Fibroblast of lung (primary cell): ENCODE measurements around the gene CNTNAP3. TPM values are rescaled to one million over a fixed set of nuclear protein-coding genes. Genes with fewer than 3 reads are reported as not detected.
A peak's percentile ranks its signal among the peaks of the same experiment; 100 is the strongest.
"Not testable (repeated sequence)": the region's sequence is repeated elsewhere in the genome, so short reads cannot be mapped to it uniquely, and the experiment has no call there.

Source experiments
- DNase-seq, 2 donors: peaks; one replicate each; pipeline versions ENCODE4 v3.0.0 to v3.0.0-alpha.2; 2010; ENCODE audit warnings: low read depth in 2 of 2
- H2AFZ ChIP-seq: 2 replicates; pipeline ENCODE4 v1.5.1; 2012; ENCODE audit warnings: low read length, control low read depth, inconsistent platforms
- H3K27ac ChIP-seq: 2 replicates; pipeline ENCODE4 v1.5.1; 2011; ENCODE audit warnings: low read length, control low read depth; ENCODE audit not compliant: insufficient read depth
- H3K27me3 ChIP-seq: 2 replicates; pipeline ENCODE4 v1.5.1; 2011; ENCODE audit warnings: mild to moderate bottlenecking, low read length; ENCODE audit not compliant: control insufficient read depth, insufficient read depth
- H3K36me3 ChIP-seq: 2 replicates; pipeline ENCODE4 v1.5.1; 2011; ENCODE audit warnings: low read length; ENCODE audit not compliant: control insufficient read depth, insufficient read depth
- H3K4me1 ChIP-seq: 2 replicates; pipeline ENCODE4 v1.5.1; 2011; ENCODE audit warnings: low read length; ENCODE audit not compliant: control insufficient read depth, insufficient read depth; ENCODE audit errors: extremely low read depth
- H3K4me2 ChIP-seq: 2 replicates; pipeline ENCODE4 v1.5.1; 2011; ENCODE audit warnings: low read length, control low read depth; ENCODE audit not compliant: insufficient read depth; ENCODE audit errors: extremely low read depth
- H3K4me3 ChIP-seq, 4 experiments: fragments of 200-600 bp in 1 of 4; sonication (generic) in 1 of 4; replicated peaks in 1 of 4; 2 replicates each; pipeline ENCODE4 v1.5.1; 2011 to 2016; ENCODE audit warnings: low read length in 4 of 4, low read depth in 3 of 4, mild to moderate bottlenecking in 3 of 4, control low read depth in 2 of 4, inconsistent platforms in 1 of 4, mixed read lengths in 1 of 4; ENCODE audit not compliant: insufficient read depth in 1 of 4; ENCODE audit errors: control extremely low read depth in 1 of 4
- H3K79me2 ChIP-seq: 2 replicates; pipeline ENCODE4 v1.5.1; 2012; ENCODE audit warnings: mild to moderate bottlenecking, low read length, inconsistent platforms; ENCODE audit not compliant: control insufficient read depth, insufficient read depth
- H3K9ac ChIP-seq: 2 replicates; pipeline ENCODE4 v1.5.1; 2011; ENCODE audit warnings: mild to moderate bottlenecking, low read length, control low read depth; ENCODE audit not compliant: insufficient read depth
- H3K9me3 ChIP-seq: 2 replicates; pipeline ENCODE4 v1.5.1; 2012; ENCODE audit warnings: low read depth, low read length; ENCODE audit not compliant: control insufficient read depth, insufficient read depth
- H4K20me1 ChIP-seq: 2 replicates; pipeline ENCODE4 v1.5.1; 2011; ENCODE audit warnings: low read length; ENCODE audit not compliant: control insufficient read depth, insufficient read depth; ENCODE audit errors: extremely low read depth
- polyA plus RNA-seq, 2 donors: library from polyadenylated mRNA; depleted of rRNA in 1 of 2; stranded (reverse) in 1 of 2; unstranded in 1 of 2; fragments of >200 nt; gene quantifications; 2 replicates each; pipeline ENCODE4 v1.2.1, GENCODE V29; 2011 to 2012; ENCODE audit warnings: missing spikeins in 1 of 2
- total RNA-seq: library from RNA; depleted of rRNA; stranded (reverse); fragments of >200 nt; gene quantifications from 2 replicates; pipeline ENCODE4 v1.2.1, GENCODE V29; 2014

The CNTNAP3 gene
- total and polyA plus RNA-seq, 2 donors (not counting 1 experiment from before 2014, with no cell fraction given): 0.11 TPM; not detected in 1

DNA sequence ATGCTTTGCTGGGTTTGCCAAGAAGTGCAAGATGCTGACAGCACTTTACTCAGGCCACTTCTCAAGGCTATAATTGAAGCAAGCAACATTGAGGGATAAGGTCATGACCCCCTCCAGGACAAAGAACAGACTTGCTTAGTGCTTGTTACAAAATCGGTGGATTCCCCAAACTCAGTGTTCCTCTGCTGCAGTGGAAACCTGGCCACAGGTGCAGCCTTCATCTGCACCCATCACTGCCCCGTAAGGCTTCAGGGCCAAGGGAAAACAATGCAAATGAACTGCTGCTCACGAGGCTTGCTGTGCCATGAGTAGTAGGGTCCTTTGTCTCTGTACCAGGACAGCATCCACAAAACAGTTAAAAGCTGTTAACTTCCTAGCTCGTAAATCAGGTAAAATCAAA is 205.4 kb downstream of the CNTNAP3 start:
- H3K27ac ChIP-seq, H3K27me3 ChIP-seq, H3K9ac ChIP-seq, H3K36me3 ChIP-seq, H4K20me1 ChIP-seq, H3K9me3 ChIP-seq, H3K4me2 ChIP-seq, DNase-seq, H3K79me2 ChIP-seq, H2AFZ ChIP-seq, H3K4me1 ChIP-seq, H3K4me3 ChIP-seq: not testable (repeated sequence)

DNA sequence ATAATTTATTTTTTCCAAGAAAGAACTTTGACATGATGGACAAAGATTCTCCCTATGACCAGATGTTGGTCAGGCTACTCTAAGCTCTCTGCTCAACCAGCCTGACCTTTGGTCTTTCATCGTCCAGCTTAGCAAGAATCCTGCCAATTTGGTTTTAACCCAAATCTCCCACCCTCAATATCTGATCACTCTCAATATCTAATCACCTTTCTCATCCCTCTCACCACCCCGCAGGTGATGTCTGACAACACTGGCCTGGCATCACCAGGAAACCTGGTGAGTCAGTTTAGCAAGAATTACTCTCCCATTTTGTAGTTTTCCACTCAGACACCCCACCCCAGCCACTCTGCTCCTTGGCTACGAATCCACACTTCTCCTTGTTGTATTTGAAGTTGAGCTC is 207.9 kb downstream of the CNTNAP3 start:
- not testable (repeated sequence) for H3K36me3 ChIP-seq, DNase-seq, H3K27ac ChIP-seq, H3K79me2 ChIP-seq, H3K9me3 ChIP-seq, H3K27me3 ChIP-seq, H3K4me3 ChIP-seq, H4K20me1 ChIP-seq, H2AFZ ChIP-seq, H3K4me2 ChIP-seq, H3K4me1 ChIP-seq, H3K9ac ChIP-seq

DNA sequence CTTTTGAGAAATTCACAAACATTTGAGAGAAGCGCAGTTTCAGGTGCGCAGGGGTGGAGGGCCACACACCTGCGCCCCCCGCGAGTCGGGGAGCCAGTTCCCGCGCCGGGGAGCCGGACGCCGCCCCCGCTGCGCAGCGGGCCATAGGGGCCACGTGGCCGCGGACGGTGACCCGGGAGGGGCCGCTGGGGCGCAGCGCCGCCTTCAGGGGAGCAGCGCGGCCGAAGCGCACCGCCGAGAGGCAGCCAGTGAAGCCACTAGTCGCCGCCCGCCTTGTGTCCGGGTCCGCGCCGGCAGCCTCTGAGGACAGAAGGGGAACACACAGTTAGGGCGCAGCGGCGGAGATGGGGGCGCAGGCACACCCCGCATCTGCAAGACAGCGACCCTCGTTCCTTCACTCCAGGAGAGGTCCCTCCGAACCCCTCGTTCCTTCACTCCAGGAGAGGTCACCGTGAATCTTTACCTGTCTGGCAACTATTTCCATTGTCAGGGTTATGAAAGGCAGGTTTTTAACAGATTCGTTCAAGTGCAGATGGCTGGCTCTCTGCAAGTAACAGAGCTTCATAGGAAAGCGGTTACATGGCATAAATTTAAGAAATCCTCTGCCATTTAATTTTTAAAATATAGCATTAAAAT is 209.2 kb downstream of the CNTNAP3 start:
- H3K4me1 ChIP-seq, H3K4me2 ChIP-seq, H3K9me3 ChIP-seq, H3K27ac ChIP-seq, H3K27me3 ChIP-seq, H3K36me3 ChIP-seq, H2AFZ ChIP-seq, H3K79me2 ChIP-seq, H3K9ac ChIP-seq, H4K20me1 ChIP-seq: not testable (repeated sequence)
- peak in 1 of 2 donors; percentile 25 for DNase-seq
- H3K4me3 ChIP-seq: peak overlapping the region in 1 of 4 experiments; percentile 33

DNA sequence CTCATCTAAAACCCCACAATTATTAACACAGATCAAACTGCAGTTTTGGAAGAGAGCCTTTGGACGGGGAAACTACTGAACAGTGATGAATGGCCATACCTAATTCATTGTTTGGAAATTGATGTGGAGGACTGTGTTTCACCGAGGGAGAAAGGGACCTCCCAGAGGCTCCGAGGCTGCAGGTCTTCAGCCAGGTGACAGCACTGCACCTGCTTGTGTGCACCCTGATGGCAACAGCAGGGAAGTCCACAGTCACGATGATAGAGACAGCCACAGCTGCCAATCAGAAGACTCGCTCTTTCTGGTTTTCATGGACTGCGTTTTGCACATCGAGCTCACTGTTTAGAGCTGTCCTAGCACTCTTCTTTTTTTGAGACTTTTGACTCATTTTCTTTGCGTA is 214.4 kb downstream of the CNTNAP3 start:
- H3K27ac ChIP-seq, DNase-seq, H4K20me1 ChIP-seq, H3K36me3 ChIP-seq, H3K9ac ChIP-seq, H3K27me3 ChIP-seq, H3K4me3 ChIP-seq, H3K4me1 ChIP-seq, H2AFZ ChIP-seq, H3K9me3 ChIP-seq, H3K4me2 ChIP-seq, H3K79me2 ChIP-seq: not testable (repeated sequence)

DNA sequence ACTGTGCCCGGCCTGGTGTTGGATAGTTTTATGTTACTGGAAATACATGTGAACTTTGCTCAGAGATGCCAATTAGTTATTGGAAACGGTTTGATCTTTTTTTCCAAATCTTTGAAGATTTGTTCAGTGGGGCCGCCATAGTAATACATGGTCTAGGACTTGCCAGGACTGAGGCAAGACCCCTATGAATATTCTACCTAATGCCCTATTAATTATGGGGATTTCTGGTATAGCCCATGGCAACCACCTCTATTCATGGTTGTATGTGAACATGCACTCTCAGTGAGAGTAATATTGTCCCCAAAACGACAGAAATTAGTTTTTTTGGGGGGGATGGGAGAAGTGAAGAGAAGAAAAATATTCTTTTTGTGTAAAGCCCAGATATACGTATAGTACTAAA is 220.3 kb downstream of the CNTNAP3 start:
- H3K4me2 ChIP-seq, H3K4me3 ChIP-seq, H3K79me2 ChIP-seq, H2AFZ ChIP-seq, H3K36me3 ChIP-seq, H3K27me3 ChIP-seq, H3K9ac ChIP-seq, H3K27ac ChIP-seq, DNase-seq, H3K4me1 ChIP-seq, H3K9me3 ChIP-seq, H4K20me1 ChIP-seq: not testable (repeated sequence)

DNA sequence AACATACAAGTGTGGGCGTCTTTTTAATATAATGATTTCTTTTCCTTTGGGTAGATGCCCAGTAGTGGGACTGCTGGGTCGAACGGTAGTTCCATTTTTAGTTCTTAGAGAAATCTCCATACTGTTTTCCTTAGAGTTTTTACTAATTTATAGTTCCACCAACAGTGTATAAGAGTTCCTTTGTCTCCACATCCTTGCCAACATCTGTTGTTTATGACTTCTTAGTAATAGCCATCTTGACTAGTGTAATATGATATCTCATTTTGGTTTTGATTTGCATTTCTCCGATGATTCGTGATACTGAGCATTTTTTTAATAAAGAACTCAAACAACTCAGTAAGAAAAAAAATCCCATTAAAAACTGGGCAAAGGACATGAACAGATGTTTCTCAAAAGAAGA is 225.0 kb downstream of the CNTNAP3 start:
- not testable (repeated sequence) for H3K36me3 ChIP-seq, H3K4me1 ChIP-seq, H3K4me3 ChIP-seq, H3K9ac ChIP-seq, H3K27me3 ChIP-seq, H2AFZ ChIP-seq, H3K27ac ChIP-seq, H3K79me2 ChIP-seq, H3K4me2 ChIP-seq, H4K20me1 ChIP-seq, H3K9me3 ChIP-seq
- DNase-seq: peak; percentile 62 to 83

DNA sequence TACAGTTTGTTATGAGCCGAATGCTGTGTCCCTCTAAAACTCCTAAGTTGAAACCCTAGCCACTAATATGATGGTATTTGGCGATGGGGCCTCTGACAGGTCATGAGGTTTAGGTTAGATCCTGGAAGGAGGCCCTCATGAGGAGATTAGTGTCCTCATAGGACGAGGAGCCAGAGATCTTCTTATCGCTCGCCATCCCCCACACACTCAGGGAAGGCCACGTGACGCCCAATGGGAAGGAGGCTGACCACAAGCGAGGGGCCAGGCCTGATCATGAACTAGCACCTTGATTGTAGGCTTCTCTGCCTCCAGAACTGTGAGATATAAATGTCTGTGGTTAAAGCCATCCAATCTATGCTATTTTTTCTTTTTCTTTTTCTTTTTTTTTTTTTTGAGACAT is 233.5 kb downstream of the CNTNAP3 start:
- not testable (repeated sequence) for H3K9ac ChIP-seq

More for the DNA sequence above, 233.5 kb downstream of the CNTNAP3 start:
- not testable (repeated sequence) for H3K4me2 ChIP-seq, H3K79me2 ChIP-seq, H3K36me3 ChIP-seq, DNase-seq, H3K27me3 ChIP-seq, H3K4me1 ChIP-seq, H3K4me3 ChIP-seq, H3K27ac ChIP-seq, H3K9me3 ChIP-seq, H4K20me1 ChIP-seq, H2AFZ ChIP-seq
